Natural killer cell (primary cell): ENCODE measurements around the gene HACD4. TPM values are rescaled to one million over a fixed set of nuclear protein-coding genes. Genes with fewer than 3 reads are reported as not detected.
"Not testable (repeated sequence)": the region's sequence is repeated elsewhere in the genome, so short reads cannot be mapped to it uniquely, and the experiment has no call there.

ENCODE experiments used
- ATAC-seq, 3 donors: fragments of 150-1000 bp in 2 of 3; fragments of 200-7000 bp in 1 of 3; cut with Tn5 transposase; 1 replicate in 1 of 3; 2 replicates in 2 of 3; pipeline ENCODE4 v1.10.0; 2021; ENCODE audit warnings: mild to moderate bottlenecking in 2 of 3, moderate library complexity in 2 of 3
- DNase-seq, 2 donors: peaks; one replicate each; pipeline versions ENCODE4 v3.0.0 to v3.0.0-alpha.2; 2013 to 2021; ENCODE audit warnings: mixed read lengths in 1 of 2
- H3K27ac ChIP-seq: one replicate; pipeline ENCODE4 v1.5.1; 2013; ENCODE audit warnings: mild to moderate bottlenecking, low read length
- H3K27me3 ChIP-seq: one replicate; pipeline ENCODE4 v1.6.1; 2013; ENCODE audit warnings: low read length; ENCODE audit not compliant: control insufficient read depth, insufficient read depth
- H3K36me3 ChIP-seq: one replicate; pipeline ENCODE4 v1.6.1; 2013; ENCODE audit warnings: low read length; ENCODE audit not compliant: control insufficient read depth, insufficient read depth
- H3K4me1 ChIP-seq: one replicate; pipeline ENCODE4 v1.6.1; 2013; ENCODE audit warnings: low read length; ENCODE audit not compliant: control insufficient read depth, insufficient read depth
- H3K4me3 ChIP-seq: one replicate; pipeline ENCODE4 v1.5.1; 2013; ENCODE audit warnings: low read length
- H3K9me3 ChIP-seq: one replicate; pipeline ENCODE4 v1.6.1; 2013; ENCODE audit warnings: low read length; ENCODE audit not compliant: control insufficient read depth, insufficient read depth
- H3K27ac Mint-ChIP-seq, 2 donors: one replicate each; pipeline ENCODE4 v1.8.0; 2022; ENCODE audit warnings: mild to moderate bottlenecking in 2 of 2, mixed read lengths in 2 of 2, moderate library complexity in 1 of 2
- H3K27me3 Mint-ChIP-seq, 2 donors: one replicate each; pipeline ENCODE4 v1.8.0; 2022; ENCODE audit warnings: low read depth in 2 of 2, mixed read lengths in 2 of 2
- H3K36me3 Mint-ChIP-seq: one replicate; pipeline ENCODE4 v1.8.0; 2022; ENCODE audit warnings: mixed read lengths
- H3K4me1 Mint-ChIP-seq, 2 donors: one replicate each; pipeline ENCODE4 v1.8.0; 2022; ENCODE audit warnings: mixed read lengths in 2 of 2
- H3K4me3 Mint-ChIP-seq: one replicate; pipeline ENCODE4 v1.8.0; 2022; ENCODE audit warnings: mild to moderate bottlenecking, moderate library complexity, mixed read lengths
- H3K9me3 Mint-ChIP-seq, 2 donors: one replicate each; pipeline ENCODE4 v1.8.0; 2022; ENCODE audit warnings: mixed read lengths in 2 of 2
- CTCF ChIP-seq: fragments of 200-600 bp; IDR thresholded peaks from one replicate; pipeline ENCODE4 v1.8.0; 2022; ENCODE audit warnings: antibody characterized with exemption
- WGBS: methylation state at CpG from one replicate; pipeline ENCODE4 v1.1.7; 2013; ENCODE audit warnings: missing lambda C conversion rate; ENCODE audit not compliant: insufficient coverage; 5-methylcytosine and 5-hydroxymethylcytosine counted together
- intact Hi-C: fragments of 100-400 bp; cut with micrococcal nuclease; formaldehyde crosslinking; loops from one replicate; pipeline ENCODE4 v1.14.2; 2022
- total RNA-seq, 4 donors: library from RNA; stranded (reverse); fragments of 120-200 nt in 1 of 4; gene quantifications; one replicate each; pipeline versions ENCODE4 v1.2.3 to v1.2.4, GENCODE V29; 2013 to 2022

The HACD4 gene
- total RNA-seq, 3 donors from 2014 or later (not counting 1 experiment from before 2014, with no cell fraction given): 14.0 to 16.5 (median 14.4) TPM

DNA sequence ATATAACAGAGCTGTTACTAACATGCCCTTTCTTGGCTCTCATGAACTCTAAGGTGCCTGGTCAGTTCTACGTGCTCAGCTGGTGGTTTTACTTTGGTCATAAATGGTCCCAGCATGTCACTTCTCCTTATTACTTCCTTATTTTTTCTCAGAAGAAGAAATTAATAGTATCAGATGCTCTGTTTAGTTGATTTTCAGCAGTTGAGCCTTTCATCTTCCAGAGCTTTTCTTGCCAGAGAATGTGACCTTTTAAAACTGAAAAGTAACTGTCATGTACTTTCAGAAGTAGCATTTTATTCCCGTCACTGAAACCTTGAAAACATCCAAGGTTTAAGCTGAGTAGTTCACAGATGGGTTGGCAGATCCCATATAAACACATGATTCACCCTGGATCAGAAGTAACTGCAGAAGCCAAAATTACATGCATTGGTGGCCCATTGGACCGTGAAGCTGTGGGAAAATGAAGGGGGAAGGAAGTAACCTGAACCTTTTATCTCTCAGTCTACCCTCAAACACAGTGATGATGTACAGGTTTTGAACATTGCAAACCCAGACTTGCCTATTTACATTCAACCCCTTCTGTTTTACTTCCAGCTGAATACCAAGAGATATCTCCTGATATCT, 50.5 kb downstream of the HACD4 start:
- Histone ChIP-seq H3K27me3 (no peaks in the 10 kb centered on the region), H3K9me3 (no peaks in the 10 kb centered on the region), H3K36me3 (peaks cover 15% of the 10 kb centered on the region), H3K4me3 (no peak overlapping the region), H3K4me1 (no peaks in the 10 kb centered on the region), H3K27ac (no peak overlapping the region)
- intact Hi-C loops: no loop called here
- Mint-ChIP-seq H3K27ac (no peak overlapping the region), H3K27me3 (no peaks in the 10 kb centered on the region), H3K4me3 (no peak overlapping the region), H3K9me3 (no peaks in the 10 kb centered on the region), H3K36me3 (peaks cover 10% of the 10 kb centered on the region), H3K4me1 (no peaks in the 10 kb centered on the region)
- DNase-seq (no peak), ATAC-seq (no peak)
- 56% methylated on average over 2 of the region's 3 CpGs for whole genome bisulfite sequencing
- TF ChIP-seq CTCF: no peak

DNA sequence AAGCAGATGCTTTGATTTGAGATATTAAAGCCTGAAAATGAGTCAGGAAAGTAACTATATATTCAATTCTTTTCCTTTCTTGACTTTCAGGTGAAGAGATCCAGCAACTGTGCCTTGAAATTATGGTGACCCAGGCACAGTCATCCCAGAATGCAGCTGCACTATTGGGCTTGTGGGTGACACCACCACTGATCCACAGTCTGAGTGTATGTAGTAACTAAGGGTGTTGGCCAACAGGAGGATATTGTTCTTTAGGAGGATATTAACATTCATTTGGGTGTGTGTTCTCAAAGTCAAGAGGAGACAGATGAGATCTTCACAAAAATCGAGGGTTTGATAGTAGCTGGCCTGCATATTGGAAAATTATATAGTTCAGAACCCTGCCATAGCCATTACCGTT, 53.2 kb downstream of the HACD4 start:
- no peaks in the 10 kb centered on the region for H3K9me3 ChIP-seq
- H3K4me1 ChIP-seq: no peaks in the 10 kb centered on the region
- peaks cover 10% of the 10 kb centered on the region for H3K36me3 Mint-ChIP-seq
- no peak for ATAC-seq
- no peak for DNase-seq
- H3K4me1 Mint-ChIP-seq: no peaks in the 10 kb centered on the region
- no peak overlapping the region for H3K27ac ChIP-seq
- peaks cover 15% of the 10 kb centered on the region for H3K36me3 ChIP-seq
- 94% methylated on average over 2 of the region's 2 CpGs for WGBS
- H3K27me3 ChIP-seq: no peaks in the 10 kb centered on the region
- H3K4me3 Mint-ChIP-seq: no peak overlapping the region
- no peaks in the 10 kb centered on the region for H3K9me3 Mint-ChIP-seq
- no peak overlapping the region for H3K4me3 ChIP-seq
- TF ChIP-seq CTCF: no peak
- H3K27ac Mint-ChIP-seq: no peak overlapping the region
- no peaks in the 10 kb centered on the region for H3K27me3 Mint-ChIP-seq
- intact Hi-C loops: no loop called here

DNA sequence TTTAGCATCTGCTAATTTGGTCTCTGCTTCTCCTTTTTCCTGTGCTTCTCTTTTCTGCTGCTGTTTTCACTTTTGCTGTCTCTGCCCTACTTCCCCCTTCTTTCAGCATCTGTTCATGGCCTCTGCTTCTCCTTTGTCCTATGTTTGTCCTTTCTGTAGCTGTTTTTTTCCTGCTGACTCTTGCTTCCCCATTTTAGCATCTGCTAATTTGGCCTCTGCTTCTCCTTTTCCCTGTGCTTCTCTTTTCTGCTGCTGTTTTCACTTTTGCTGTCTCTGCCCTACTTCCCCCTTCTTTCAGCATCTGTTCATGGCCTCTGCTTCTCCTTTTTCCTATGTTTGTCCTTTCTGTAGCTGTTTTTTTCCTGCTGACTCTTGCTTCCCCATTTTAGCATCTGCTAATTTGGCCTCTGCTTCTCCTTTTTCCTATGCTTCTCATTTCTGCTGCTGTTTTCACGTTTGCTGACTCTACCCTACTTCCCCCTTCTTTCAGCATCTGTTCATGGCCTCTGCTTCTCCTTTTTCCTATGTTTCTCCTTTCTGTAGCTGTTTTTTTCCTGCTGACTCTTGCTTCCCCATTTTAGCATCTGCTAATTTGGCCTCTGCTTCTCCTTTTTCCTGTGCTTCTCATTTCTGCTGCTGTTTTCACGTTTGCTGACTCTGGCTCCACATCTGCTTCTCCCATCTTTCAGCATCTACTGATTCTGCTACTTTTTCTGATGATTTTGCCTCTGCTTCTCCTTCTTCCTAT, 57.1 kb downstream of the HACD4 start:
- WGBS: 35% methylated on average over 2 of the region's 2 CpGs
- H3K36me3 ChIP-seq, H3K36me3 Mint-ChIP-seq, intact Hi-C loops, H3K27ac ChIP-seq, H3K27ac Mint-ChIP-seq, H3K4me3 ChIP-seq, H3K4me1 ChIP-seq, H3K9me3 ChIP-seq, H3K4me3 Mint-ChIP-seq, H3K4me1 Mint-ChIP-seq, H3K27me3 ChIP-seq, ATAC-seq, DNase-seq, H3K27me3 Mint-ChIP-seq, H3K9me3 Mint-ChIP-seq: not testable (repeated sequence)

DNA sequence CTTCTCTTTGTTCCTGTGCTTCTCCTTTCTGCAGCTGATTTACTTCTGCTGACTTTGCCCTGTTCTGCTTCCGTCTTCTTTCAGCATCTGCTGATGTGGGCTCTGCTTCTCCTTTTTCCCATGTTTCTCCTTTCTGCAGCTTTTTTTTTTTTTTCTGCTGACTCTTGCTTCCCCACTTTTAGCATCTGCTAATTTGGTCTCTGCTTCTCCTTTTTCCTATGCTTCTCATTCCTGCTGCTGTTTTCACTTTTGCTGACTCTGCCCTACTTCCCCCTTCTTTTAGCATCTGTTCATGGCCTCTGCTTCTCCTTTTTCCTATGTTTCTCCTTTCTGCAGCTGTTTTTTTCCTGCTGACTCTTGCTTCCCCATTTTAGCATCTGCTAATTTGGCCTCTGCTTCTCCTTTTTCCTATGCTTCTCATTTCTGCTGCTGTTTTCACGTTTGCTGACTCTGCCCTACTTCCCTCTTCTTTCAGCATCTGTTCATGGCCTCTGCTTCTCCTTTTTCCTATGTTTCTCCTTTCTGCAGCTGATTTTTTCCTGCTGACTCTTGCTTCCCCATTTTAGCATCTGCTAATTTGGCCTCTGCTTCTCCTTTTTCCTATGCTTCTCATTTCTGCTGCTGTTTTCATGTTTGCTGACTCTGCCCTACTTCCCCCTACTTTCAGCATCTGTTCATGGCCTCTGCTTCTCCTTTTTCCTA, 58.0 kb downstream of the HACD4 start:
- H3K27me3 Mint-ChIP-seq, intact Hi-C loops, H3K9me3 ChIP-seq, H3K4me1 ChIP-seq, H3K27me3 ChIP-seq, H3K36me3 Mint-ChIP-seq, ATAC-seq, H3K4me3 Mint-ChIP-seq, H3K27ac Mint-ChIP-seq, H3K9me3 Mint-ChIP-seq, H3K4me1 Mint-ChIP-seq, DNase-seq, H3K4me3 ChIP-seq, H3K36me3 ChIP-seq: not testable (repeated sequence)
- peak overlapping the region; percentile 14 for H3K27ac ChIP-seq
- 59% methylated on average over 2 of the region's 2 CpGs for WGBS
